Right lung (tissue), 5 donors: ENCODE results near the gene DYNC1LI1. TPM values are rescaled to one million over a fixed set of nuclear protein-coding genes. Genes with fewer than 3 reads are reported as not detected.

ENCODE experiments used
- DNase-seq, 2 donors: peaks; one replicate each; pipeline ENCODE4 v3.0.0-alpha.2; 2013
- polyA plus RNA-seq, 5 donors: library from polyadenylated mRNA; unstranded; fragments of 120-200 nt; gene quantifications; one replicate each; pipeline versions ENCODE4 v1.2.1 to v1.2.3, GENCODE V29; 2013; ENCODE audit warnings: inconsistent platforms in 1 of 5, low replicate concordance in 1 of 5; ENCODE audit not compliant: insufficient read length in 5 of 5, insufficient read depth in 1 of 5

DYNC1LI1 gene
- polyA plus RNA-seq, 5 donors, result 36.7 to 47.5 (median 40.7) TPM

DNA sequence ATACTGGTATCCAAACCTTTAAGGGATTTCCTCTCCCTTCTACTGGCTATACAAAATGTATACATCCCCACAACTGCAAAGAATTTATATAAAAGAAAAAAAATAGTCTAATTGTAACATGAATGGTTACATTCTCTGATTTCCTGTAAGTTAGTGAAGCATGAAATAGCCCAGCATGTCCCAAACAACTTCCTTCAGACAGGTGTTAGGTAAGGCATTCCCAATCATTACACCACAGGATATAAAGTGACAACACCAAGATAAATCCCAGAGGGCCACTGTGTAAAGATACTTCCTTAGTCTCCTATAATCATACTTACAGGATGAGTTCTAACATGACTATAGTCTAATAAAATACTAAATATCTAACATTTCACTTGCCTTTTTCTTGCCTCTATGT lies 75.6 kb downstream of the DYNC1LI1 start:
- no peak for DNase-seq

DNA sequence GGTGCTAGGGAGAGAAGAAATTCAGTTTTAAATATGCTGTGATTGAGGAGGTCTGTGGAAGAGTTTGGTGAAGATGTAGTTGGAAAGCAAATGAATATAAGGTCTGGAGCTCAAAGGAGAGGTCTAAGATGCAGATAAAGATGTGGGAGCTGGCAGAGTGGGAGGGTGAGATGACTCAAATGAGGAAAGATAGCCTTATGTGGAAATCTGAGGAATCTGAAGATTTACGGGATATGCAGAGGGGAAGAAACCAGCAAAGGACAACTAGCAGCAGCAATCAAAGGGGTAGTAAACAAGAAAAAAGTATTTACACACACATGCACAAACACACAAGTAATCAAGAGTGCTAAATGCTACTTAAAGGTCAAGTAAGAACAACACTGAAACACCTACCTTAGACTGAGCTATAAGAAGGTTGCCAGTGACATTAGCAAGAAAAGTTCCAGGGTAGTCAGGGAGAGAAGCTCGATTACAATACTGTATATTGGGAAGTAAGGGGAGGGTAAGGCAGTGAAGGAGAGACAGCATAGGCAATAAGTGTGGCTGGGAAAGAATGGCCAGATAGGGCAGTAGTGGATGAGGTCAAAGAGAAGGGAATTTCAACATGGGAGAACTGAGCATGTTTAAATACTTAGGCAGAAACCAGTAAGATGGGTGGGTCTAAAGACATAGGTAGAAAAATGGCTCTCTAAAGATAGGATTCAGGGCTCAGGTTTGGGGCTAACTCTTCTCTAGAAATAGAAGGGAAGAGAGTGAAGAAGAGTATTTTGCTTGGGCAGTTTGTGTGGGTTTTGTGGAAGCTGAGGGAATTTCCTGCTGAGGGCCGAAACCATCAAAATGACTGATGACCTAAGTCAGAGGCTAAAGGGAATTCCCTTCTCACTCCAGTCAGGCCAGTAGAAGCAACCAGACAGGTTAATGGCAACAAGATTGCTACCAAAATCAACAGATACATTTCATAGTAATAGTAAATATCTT lies 76.9 kb downstream of the DYNC1LI1 start:
- no peak for DNase-seq

DNA sequence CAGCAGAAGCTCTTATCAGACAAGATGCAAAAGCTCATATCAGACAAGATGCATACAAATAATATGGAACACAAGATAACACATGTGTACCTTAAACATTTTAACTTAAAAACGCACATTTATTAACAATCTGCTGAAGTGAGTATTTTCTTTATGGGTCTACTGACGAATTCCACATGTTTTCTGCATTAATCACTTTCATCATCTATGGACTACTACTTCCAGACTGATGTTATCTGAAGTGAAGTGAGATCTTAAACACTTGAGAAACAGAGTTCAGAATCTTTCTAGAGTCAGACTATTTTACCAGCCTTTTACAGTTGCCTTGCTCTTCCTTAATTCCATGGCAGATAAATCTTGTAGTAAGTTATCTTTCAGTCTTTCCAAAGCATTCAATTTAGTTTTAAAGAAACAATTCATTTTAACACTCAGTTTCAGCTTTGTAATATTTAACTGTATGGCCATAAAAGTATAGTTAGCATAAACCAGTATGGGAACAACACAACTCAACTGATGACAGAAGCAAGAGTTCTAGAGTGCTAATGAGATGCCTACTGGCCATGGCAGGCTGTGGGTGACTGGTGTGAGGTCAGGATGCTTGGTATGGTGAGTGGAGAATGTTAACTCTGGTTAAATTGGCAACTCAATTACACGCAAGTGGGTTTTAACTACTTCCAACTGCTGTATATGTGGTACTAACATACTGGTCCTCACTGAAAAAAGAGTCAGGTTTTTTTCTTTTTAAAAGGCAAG lies 77.8 kb downstream of the DYNC1LI1 start:
- DNase-seq, result no peak

DNA sequence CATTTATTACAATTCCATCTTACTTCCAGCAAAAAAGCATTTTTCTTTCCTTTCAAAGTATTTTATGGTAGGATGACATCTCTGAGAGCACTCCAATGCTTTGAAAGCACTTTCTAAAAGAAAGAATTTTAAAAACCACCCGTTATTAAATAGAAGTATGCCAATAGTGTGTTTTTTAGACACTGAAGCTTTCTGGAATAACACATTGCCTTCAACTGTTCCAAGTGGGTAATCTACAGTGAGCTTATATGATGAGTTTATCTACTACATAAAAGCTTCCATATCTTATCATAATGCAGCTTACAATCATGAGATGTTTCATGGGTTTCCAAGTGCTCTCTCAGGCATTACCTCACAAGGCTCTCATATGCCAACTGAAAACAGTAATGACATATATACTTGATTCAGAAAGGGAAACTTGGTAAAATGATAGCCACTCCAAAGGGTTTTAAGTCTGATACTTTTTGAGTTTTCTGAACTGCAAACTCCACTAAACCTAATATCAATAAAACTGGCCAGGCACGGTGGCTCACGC lies 82.1 kb downstream of the DYNC1LI1 start:
- DNase-seq, result no peak

DNA sequence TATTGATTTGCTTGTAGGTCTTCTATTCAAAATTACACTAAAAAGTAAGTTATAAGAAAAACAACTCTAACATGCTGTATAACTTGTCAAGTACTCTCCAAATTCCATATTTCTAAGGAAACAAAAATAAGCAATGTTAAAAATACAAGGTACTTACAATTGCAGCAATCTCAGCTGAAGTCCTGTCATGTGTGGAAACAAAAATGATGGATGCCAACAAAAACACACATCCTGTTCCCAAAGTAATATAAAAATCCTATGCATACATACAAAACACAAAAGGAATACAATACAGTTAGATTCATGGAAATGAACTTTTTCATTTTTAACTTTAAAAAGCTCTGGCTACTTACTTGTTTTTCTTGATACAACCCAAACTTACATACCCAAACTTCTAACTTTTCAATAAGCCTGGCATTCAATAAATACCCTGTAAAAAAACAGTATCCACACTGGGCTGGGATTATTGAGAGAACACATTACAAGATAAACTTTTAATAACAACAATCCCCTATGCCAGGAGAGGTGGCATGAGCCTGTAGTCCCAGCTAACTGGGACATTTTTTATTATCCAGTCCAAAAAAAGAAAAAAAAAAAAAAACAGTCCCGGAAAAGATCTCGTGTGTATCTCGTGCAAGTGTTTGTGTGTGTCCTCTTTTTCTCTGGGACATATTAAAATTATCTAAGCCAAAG lies 82.7 kb downstream of the DYNC1LI1 start:
- no peak for DNase-seq

DNA sequence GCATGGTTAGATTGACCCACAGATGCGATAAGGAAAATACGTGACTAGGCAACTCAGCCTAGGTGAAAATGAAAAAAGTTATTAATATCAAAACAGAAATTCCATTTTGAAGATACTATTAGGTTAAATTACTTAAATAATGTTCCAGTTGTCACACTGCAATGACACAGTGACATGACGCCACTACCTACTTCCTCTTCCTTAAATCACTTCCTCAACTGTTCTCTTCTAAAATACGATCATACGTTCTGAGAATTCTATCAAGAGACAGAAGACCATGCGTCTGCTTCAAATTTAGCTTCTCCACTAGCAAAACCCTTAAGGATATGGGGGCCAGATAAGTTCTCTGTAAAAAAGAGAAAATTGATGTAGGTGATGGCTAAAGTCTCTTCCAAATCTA lies 86.2 kb downstream of the DYNC1LI1 start:
- no peak for DNase-seq

DNA sequence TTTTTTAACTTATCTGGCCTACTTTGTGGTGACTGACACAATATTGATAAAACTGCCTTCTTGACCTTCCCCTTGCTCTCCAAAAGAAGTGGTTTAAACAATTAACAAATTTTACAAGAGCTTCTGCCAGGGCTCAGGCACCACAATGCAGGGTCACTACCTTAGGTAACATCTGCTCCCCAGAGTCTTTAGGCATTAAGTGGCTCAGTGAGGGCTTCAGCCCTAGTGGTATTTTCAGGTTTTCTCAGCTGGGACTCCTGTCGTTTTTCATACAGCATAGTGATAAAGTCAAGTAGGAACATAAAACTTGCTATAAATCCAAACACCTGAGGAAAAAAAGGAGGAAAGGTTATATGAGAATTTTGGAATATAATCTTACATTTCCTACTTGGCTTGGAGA lies 86.9 kb downstream of the DYNC1LI1 start:
- DNase-seq, result no peak

DNA sequence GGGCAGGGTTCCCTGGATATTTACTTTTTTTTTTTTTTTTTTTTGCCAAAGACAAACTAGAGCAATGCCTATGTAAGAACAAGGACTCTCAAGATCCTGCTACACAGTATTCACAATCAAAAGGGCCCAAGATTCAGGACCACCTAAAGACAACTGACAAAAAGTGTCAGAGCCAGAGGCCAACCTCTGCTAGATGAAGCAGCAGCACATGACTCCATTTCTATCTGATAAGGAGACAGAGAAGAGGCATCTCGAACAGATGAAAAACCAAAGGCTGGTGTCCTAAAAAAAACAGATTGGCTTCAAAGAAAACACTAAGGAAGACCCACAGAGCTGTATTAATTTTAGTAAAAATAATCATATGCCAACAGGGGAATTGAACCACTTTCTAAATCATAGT lies 88.0 kb downstream of the DYNC1LI1 start:
- DNase-seq, result no peak

DNA sequence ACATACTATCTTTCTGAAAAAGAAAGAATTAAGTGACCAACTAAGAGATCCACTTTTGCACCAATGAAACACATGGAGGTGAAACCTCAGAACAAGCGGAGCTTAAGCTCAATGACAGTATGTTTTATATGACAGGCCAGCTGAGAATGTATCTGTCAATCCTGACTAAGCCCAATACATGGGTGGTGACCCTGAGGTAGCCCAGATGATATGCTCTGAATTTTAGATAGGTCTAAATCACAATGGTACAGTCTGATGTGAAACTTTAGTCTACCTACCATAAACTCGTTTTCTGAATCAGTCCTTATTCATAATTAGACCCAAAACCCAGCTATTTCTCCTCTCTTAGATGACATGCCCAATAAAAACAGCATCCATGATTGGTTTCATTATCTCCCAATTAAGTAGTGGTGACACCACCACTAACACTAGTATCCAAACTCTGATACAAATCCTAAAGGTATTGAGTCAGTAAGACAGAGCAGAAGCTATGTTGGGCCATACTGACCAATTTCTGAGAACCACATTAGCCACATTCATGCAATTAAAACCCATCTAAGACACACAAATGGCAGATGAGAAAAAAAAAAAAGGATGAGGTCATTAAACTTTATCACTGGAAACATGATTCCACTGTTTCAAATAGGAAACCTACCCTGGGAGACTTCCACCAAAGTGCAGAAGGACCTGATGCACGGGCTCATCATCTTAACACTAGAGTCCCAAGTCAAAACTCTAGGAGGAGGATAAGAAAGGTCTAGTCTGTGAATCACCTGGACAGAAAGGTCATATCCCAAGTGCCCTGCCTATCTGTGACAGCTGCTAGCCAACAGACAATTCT lies 88.6 kb downstream of the DYNC1LI1 start:
- no peak for DNase-seq

DNA sequence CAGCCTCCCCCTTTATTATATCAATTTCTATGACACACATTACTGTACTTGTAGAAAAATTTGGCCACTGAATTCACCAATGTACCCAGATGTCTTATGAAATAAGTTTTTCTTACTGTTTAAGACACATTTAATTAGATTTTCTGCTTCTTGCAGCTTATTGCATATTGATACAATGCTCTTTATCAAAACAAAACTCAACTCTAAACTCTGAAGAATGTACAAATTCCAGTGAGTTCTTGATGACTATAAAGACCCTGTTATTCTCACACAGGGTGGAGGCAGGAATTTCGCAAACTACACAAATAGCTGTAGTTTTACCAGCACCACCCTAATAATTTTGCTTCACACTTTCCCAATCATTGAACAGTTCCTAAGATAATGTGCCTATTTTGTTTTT lies 90.1 kb downstream of the DYNC1LI1 start:
- DNase-seq, result no peak

Other genes with a start within 250 kb of the DYNC1LI1 start
- 10 to 100 TPM; 65.5 to 73.0 (median 69.4) TPM for gene CMTM7, start 179.0 kb downstream of the DYNC1LI1 start, polyA plus RNA-seq
- gene CMTM6, start 68.0 kb downstream of the DYNC1LI1 start, polyA plus RNA-seq, result 10 to 100 TPM; 69.5 to 95.0 (median 79.1) TPM
- gene CNOT10, start 114.3 kb upstream of the DYNC1LI1 start, polyA plus RNA-seq, result 10 to 100 TPM; 43.9 to 53.9 (median 52.4) TPM
- gene TRIM71, start 247.1 kb upstream of the DYNC1LI1 start, polyA plus RNA-seq, result 1 to 10 TPM; 4.8 to 7.9 (median 7.1) TPM